GM12865 (cell line): Measurements from ENCODE around the gene GAS2L3.

Experiments
- DNase-seq: peaks from one replicate; pipeline ENCODE4 v3.0.0; 2010; ENCODE audit warnings: low read depth
- H3K4me3 ChIP-seq: 2 replicates; pipeline ENCODE4 v1.5.1; 2011; ENCODE audit warnings: mild to moderate bottlenecking, low read depth, low read length, control low read depth
- TF ChIP-seq, protein P1 (sequence below): IDR thresholded peaks from 2 replicates; pipeline ENCODE4 v1.5.1; 2011; ENCODE audit warnings: low read length, control low read depth, low read depth, inconsistent platforms; ENCODE audit not compliant: insufficient read depth; ENCODE audit errors: missing control alignments

Gene GAS2L3

DNA sequence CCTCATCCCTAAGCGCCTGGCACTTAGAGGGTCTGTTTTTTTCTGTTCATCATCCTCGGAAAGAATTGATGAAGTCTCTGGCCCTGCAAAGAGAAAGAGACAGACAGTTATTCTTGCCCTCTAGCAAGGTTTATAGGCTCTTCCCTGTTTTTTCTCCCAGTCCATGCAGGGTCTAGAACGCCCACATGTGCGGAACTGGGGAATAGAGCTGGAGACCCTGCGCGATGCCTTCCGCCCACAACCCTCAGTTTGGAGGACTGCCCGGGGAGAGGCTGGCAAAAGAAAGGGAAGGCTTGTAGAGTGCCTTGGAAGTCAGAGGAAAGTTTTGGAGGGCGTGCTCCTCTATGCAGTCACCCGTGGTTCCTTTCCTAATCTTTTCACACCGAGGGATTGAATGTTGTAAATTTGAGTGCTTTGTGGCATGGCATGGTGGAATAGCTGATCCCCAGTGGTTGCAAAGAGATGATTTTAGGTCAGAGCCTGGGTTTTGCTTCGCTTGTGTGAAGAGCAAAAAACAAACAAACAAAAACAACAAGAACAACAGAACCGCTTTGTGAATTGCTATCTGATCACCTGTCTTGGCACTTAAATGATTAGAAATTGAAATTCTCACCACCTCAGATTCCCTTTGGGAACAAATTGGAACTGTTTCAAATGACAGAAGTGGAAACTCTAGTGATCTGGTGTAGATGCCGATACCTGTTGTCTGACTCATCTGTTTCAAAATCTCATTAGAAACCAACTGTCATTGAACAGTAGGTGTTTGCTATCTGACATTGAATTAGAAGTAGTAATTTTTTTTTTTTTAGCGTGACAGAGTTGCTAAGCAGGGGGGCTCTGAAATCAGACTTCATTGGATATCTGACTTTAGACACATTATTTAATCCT is 947 bp downstream of the GAS2L3 start:
- no peak for DNase-seq
- TF ChIP-seq, protein P1, sequence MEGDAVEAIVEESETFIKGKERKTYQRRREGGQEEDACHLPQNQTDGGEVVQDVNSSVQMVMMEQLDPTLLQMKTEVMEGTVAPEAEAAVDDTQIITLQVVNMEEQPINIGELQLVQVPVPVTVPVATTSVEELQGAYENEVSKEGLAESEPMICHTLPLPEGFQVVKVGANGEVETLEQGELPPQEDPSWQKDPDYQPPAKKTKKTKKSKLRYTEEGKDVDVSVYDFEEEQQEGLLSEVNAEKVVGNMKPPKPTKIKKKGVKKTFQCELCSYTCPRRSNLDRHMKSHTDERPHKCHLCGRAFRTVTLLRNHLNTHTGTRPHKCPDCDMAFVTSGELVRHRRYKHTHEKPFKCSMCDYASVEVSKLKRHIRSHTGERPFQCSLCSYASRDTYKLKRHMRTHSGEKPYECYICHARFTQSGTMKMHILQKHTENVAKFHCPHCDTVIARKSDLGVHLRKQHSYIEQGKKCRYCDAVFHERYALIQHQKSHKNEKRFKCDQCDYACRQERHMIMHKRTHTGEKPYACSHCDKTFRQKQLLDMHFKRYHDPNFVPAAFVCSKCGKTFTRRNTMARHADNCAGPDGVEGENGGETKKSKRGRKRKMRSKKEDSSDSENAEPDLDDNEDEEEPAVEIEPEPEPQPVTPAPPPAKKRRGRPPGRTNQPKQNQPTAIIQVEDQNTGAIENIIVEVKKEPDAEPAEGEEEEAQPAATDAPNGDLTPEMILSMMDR, result no peak
- H3K4me3 ChIP-seq, result peak overlapping the region; percentile 61

DNA sequence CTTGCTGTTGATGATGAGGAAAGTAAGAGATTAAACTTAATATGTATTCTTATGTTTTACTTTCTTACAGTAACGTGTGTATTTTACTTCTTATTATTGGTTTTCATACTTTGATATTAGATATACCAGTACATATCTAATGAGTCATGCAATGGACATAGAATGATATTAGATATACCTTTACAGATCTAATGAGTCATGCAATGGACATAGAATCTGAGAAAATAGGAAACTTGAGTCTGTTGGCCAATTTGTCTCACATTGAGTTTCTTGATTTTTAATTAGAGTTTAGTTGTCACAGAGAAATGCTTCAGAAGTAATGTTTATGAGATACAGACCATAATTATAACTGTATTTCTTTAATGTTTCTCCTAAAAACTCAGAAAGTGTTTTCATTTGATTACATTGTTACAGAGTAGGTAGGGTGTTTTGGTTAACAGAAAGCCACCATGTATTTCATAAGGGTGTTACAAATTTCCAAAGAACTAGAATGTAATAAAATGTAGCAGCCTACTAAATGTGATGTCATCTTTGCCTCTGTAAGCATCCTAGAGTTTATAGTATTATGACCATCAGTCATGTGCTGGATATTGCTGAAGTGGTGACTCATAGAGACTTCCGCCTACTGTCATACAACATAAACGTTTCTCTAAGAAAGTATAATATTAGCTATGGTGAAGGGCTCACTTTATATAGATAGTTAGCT is 3.0 kb downstream of the GAS2L3 start:
- no peak for DNase-seq
- H3K4me3 ChIP-seq, result no peak overlapping the region

DNA sequence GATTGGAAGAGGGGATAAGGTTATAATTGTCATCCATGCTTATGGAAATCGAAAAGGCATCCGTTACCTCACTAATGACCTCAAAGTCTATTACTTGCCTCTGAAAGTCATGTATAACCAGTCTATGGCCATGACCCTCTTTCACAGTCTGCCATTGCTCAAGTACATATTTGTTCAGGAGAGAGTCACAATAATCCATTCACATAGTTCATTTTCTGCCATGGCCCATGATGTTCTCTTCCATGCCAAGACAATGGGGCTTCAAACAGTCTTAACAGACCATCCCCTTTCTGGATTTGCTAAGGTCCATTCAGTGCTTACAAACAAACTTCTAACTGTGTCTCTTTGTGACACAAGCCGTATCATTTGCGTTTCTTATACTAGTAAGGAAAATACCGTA is 5.4 kb downstream of the GAS2L3 start:
- TF ChIP-seq, protein P1, result no peak
- no peak for DNase-seq
- no peak overlapping the region for H3K4me3 ChIP-seq

More for the DNA sequence above, 3.0 kb downstream of the GAS2L3 start:
- TF ChIP-seq, protein P1, result no peak

DNA sequence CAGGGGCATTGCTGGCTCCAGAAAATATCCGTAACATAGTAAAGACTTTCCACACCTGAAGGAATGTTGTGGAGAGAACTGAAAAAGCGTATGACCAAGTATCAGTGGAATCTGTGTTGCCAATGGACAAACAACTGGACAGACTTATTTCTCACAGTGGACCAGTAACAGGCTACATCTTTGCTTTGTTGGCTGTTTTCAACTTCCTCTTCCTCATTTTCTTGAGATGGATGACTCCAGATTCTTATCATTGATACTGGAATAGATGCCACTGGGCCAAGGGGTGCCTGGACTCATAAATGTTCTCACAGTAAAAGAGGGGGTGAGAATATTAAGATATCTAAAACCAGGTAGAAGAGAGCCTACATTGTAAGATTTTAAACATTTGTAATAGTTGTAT is 6.4 kb downstream of the GAS2L3 start:
- no peak overlapping the region for H3K4me3 ChIP-seq
- no peak for DNase-seq
- TF ChIP-seq, protein P1, result no peak

DNA sequence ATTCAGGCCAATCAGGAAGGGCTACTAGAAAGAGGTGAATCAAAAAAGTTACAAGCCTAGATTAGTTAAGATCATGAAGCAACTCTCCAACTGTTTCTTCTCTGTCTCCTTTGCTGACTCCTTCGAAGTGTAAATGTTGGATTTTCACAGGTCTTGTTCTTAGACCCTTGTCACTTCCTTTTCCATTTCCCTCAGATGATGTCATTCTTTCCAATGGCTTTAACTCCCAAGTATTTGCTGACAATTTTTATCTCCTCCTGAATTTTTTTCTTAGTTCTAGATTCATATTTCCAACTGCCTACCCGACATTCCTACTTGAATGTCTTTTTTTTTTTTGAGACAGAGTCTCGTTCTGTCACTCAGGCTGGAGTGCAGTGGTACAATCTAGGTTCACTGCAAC is 10.8 kb downstream of the GAS2L3 start:
- no peak overlapping the region for H3K4me3 ChIP-seq
- no peak for DNase-seq
- TF ChIP-seq, protein P1, result no peak

DNA sequence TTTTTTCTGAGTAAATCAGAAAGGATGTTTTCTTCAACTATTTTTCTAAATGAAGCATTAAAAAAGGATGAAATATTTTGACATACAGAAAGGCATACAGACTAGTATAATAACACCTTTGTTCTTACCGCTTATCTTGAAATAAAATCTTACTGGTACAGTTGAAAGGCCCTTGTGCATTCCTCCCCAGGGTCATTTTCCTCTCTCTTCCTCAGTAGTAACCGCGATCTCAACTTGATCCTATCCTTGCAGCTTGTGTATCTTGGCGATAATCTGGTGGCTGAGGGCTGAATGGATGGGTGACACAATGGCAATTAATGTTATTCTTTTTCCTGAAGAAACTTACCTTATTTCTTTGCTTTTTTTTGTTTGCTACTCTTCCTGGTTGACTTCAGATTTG is 18.5 kb downstream of the GAS2L3 start:
- TF ChIP-seq, protein P1, result no peak
- H3K4me3 ChIP-seq, result no peak overlapping the region
- no peak for DNase-seq
